GM04504 (cell line): ENCODE measurements around the gene SMG6.
"Not testable (repeated sequence)": the region's sequence is repeated elsewhere in the genome, so short reads cannot be mapped to it uniquely, and the experiment has no call there.

Source experiments
- DNase-seq: peaks from one replicate; pipeline ENCODE4 v3.0.0-alpha.2; 2012; ENCODE audit warnings: low read depth

The SMG6 gene

GRCh38 chr17:2263183-2264066 lies 40.2 kb downstream of the SMG6 start:
- DNase-seq = no peak

GRCh38 chr17:2262135-2262587 lies 41.4 kb downstream of the SMG6 start:
- DNase-seq = peak; percentile 75

GRCh38 chr17:2259769-2260536 lies 43.6 kb downstream of the SMG6 start:
- DNase-seq = no peak

GRCh38 chr17:2258830-2259229 lies 44.8 kb downstream of the SMG6 start:
- DNase-seq = not testable (repeated sequence)

- no peak for DNase-seq
Measured at GRCh38 chr17:2253768-2254406, 49.7 kb downstream of the SMG6 start.

- DNase-seq = no peak
Measured at GRCh38 chr17:2253362-2253761, 50.2 kb downstream of the SMG6 start.

- no peak for DNase-seq
Measured at GRCh38 chr17:2251098-2251497, 52.5 kb downstream of the SMG6 start.

GRCh38 chr17:2250140-2251095 lies 53.2 kb downstream of the SMG6 start:
- DNase-seq = no peak

GRCh38 chr17:2247005-2247404 lies 56.6 kb downstream of the SMG6 start:
- DNase-seq = no peak

GRCh38 chr17:2244545-2245525 lies 58.8 kb downstream of the SMG6 start:
- DNase-seq = peak; percentile 89

- DNase-seq = no peak
Measured at GRCh38 chr17:2243953-2244352, 59.6 kb downstream of the SMG6 start.

GRCh38 chr17:2241823-2242222 lies 61.8 kb downstream of the SMG6 start:
- no peak for DNase-seq

- no peak for DNase-seq
Measured at GRCh38 chr17:2240541-2240940, 63.0 kb downstream of the SMG6 start.

GRCh38 chr17:2239882-2240430 lies 63.6 kb downstream of the SMG6 start:
- peak; percentile 85 for DNase-seq

GRCh38 chr17:2239170-2239551 lies 64.4 kb downstream of the SMG6 start:
- DNase-seq = no peak

- no peak for DNase-seq
Measured at GRCh38 chr17:2238432-2239169, 65.0 kb downstream of the SMG6 start.

- no peak for DNase-seq
Measured at GRCh38 chr17:2237950-2238349, 65.6 kb downstream of the SMG6 start.

GRCh38 chr17:2237521-2237921 lies 66.1 kb downstream of the SMG6 start:
- no peak for DNase-seq

- no peak for DNase-seq
Measured at GRCh38 chr17:2235792-2236366, 67.7 kb downstream of the SMG6 start.
